CD4-positive, alpha-beta T cell treated with Interleukin-21 for 1 hour (primary cell): ENCODE data around the gene SLC27A4.

Source experiments
- DNase-seq: peaks from one replicate; pipeline ENCODE4 v3.0.0-alpha.2; 2020

The SLC27A4 gene

GRCh38 chr9:128392302-128393144, 52.2 kb downstream of the SLC27A4 start:
- DNase-seq: no peak

GRCh38 chr9:128393145-128393775, 52.9 kb downstream of the SLC27A4 start:
- no peak for DNase-seq

- DNase-seq: no peak
Observed at GRCh38 chr9:128393970-128394369, 53.6 kb downstream of the SLC27A4 start.

- DNase-seq: no peak
Observed at GRCh38 chr9:128394379-128395168, 54.2 kb downstream of the SLC27A4 start.

GRCh38 chr9:128396970-128397613, 56.8 kb downstream of the SLC27A4 start:
- no peak for DNase-seq

- no peak for DNase-seq
Observed at GRCh38 chr9:128397831-128398230, 57.5 kb downstream of the SLC27A4 start.

- DNase-seq: no peak
Observed at GRCh38 chr9:128399861-128400260, 59.5 kb downstream of the SLC27A4 start.

GRCh38 chr9:128404560-128404959, 64.2 kb downstream of the SLC27A4 start:
- no peak for DNase-seq

GRCh38 chr9:128405077-128405779, 64.9 kb downstream of the SLC27A4 start:
- no peak for DNase-seq

- DNase-seq: no peak
Observed at GRCh38 chr9:128405780-128406171, 65.4 kb downstream of the SLC27A4 start.

- no peak for DNase-seq
Observed at GRCh38 chr9:128406848-128407391, 66.6 kb downstream of the SLC27A4 start.

- DNase-seq: no peak
Observed at GRCh38 chr9:128408963-128409431, 68.7 kb downstream of the SLC27A4 start.

- no peak for DNase-seq
Observed at GRCh38 chr9:128409450-128409849, 69.1 kb downstream of the SLC27A4 start.

- DNase-seq: no peak
Observed at GRCh38 chr9:128409978-128410377, 69.7 kb downstream of the SLC27A4 start.
